MCF 10A (cell line): ENCODE data around the gene TBX19. TPM values are rescaled to one million over a fixed set of nuclear protein-coding genes. Genes with fewer than 3 reads are reported as not detected.
A peak's percentile ranks its signal among the peaks of the same experiment; 100 is the strongest.

Experiments
- BruUV-seq: library from RNA; stranded (reverse); fragments of 400-500 nt; replicated peaks from 2 replicates; lab custom pipeline; 2021; lab: Mats Ljungman, UMichigan
- CTCF ChIA-PET: fragments of 300-600 bp; sonication (Branson Sonifier 250); formaldehyde crosslinking; extraction: SDS; loops from one replicate; lab custom pipeline; 2021; ENCODE audit warnings: antibody characterized with exemption, inconsistent platforms; lab: Yijun Ruan, JAX
- POLR2A ChIA-PET: fragments of 300-600, 350-650 bp; sonication (Branson Sonifier 250); formaldehyde crosslinking; extraction: SDS; loops from one replicate; lab custom pipeline; 2020; ENCODE audit warnings: antibody characterized with exemption, inconsistent platforms; lab: Yijun Ruan, JAX
- DNase-seq: peaks from one replicate; pipeline ENCODE4 v3.0.0-alpha.2; 2018; ENCODE audit not compliant: unreplicated experiment
- H3K27ac Mint-ChIP-seq: one replicate; pipeline ENCODE4 v1.8.0; 2022; ENCODE audit warnings: mild to moderate bottlenecking, low read depth, mixed read lengths; ENCODE audit not compliant: unreplicated experiment
- H3K27me3 Mint-ChIP-seq: one replicate; pipeline ENCODE4 v1.8.0; 2022; ENCODE audit warnings: mixed read lengths; ENCODE audit not compliant: insufficient read depth, unreplicated experiment
- H3K36me3 Mint-ChIP-seq: one replicate; pipeline ENCODE4 v1.8.0; 2022; ENCODE audit warnings: mild to moderate bottlenecking, moderate library complexity, mixed read lengths; ENCODE audit not compliant: insufficient read depth, unreplicated experiment
- H3K4me1 Mint-ChIP-seq: one replicate; pipeline ENCODE4 v1.8.0; 2022; ENCODE audit warnings: mixed read lengths; ENCODE audit not compliant: insufficient read depth, unreplicated experiment
- H3K4me3 Mint-ChIP-seq: one replicate; pipeline ENCODE4 v1.8.0; 2022; ENCODE audit warnings: mild to moderate bottlenecking, moderate library complexity, mixed read lengths; ENCODE audit not compliant: unreplicated experiment
- H3K9me3 Mint-ChIP-seq: one replicate; pipeline ENCODE4 v1.8.0; 2022; ENCODE audit warnings: mixed read lengths; ENCODE audit not compliant: unreplicated experiment
- intact Hi-C: fragments of 100-400 bp; cut with micrococcal nuclease; formaldehyde crosslinking; loops from 2 replicates; pipeline ENCODE4 v1.14.1; 2022
- total RNA-seq: library from RNA; stranded (reverse); gene quantifications from 2 replicates; pipeline ENCODE4 v1.2.3, GENCODE V29; 2022
- TF ChIP-seq, protein P1 (sequence below): fragments of 200-600 bp; IDR thresholded peaks from one replicate; pipeline ENCODE4 v1.8.0; 2022; ENCODE audit warnings: antibody characterized with exemption, mild to moderate bottlenecking; ENCODE audit not compliant: unreplicated experiment

Gene TBX19
- total RNA-seq, 1 experiment from 2014 or later = 1.6 TPM

DNA sequence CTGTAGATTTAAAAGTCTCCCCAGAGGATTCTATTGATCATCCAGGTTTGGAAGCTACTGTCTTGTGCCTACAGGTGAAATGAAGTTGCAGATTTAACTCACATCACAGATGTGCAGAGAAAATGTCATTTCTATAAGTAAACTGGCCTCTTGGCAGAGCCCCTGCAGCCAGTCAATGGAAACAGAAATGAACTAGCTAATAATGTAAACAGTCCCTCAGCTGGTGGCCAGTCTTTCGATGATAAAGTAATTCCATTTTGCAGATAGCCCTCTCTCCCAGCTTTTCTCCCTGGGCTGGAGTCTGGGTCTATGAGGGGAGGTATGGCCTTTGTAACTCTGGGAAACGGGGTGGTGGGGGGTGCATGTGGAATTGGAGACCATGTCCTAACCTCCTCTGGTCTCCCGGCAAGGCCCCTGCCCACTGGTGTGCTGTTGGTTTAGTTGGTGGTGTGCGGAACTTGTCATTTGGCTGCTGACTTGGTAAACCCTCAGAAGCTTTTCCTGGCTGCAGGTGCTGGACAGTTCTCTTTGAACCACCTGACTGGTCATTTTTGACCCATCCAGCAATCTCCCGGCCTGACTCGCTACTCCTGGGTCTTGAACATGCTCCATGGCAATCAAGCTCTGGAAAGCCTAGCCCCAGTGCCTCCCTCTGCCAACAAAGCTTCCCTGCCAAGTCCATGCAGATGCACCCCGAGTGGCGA is 14.9 kb downstream of the TBX19 start:
- no peak overlapping the region for H3K27ac Mint-ChIP-seq
- POLR2A ChIA-PET = no interaction called here
- DNase-seq = no peak
- peaks cover 7% of the 10 kb centered on the region for H3K36me3 Mint-ChIP-seq
- intact Hi-C loops = no loop called here
- no TSS peak for BruUV-seq
- H3K27me3 Mint-ChIP-seq = no peaks in the 10 kb centered on the region
- TF ChIP-seq, protein P1, sequence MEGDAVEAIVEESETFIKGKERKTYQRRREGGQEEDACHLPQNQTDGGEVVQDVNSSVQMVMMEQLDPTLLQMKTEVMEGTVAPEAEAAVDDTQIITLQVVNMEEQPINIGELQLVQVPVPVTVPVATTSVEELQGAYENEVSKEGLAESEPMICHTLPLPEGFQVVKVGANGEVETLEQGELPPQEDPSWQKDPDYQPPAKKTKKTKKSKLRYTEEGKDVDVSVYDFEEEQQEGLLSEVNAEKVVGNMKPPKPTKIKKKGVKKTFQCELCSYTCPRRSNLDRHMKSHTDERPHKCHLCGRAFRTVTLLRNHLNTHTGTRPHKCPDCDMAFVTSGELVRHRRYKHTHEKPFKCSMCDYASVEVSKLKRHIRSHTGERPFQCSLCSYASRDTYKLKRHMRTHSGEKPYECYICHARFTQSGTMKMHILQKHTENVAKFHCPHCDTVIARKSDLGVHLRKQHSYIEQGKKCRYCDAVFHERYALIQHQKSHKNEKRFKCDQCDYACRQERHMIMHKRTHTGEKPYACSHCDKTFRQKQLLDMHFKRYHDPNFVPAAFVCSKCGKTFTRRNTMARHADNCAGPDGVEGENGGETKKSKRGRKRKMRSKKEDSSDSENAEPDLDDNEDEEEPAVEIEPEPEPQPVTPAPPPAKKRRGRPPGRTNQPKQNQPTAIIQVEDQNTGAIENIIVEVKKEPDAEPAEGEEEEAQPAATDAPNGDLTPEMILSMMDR = no peak
- H3K9me3 Mint-ChIP-seq = no peaks in the 10 kb centered on the region
- CTCF ChIA-PET = interaction anchor here (0.6 to 1.4 kb wide), 5 partner anchors 17 to 282 kb away, joined by 3 to 6 read pairs (median 3); no protein-coding TSS in a partner anchor
- H3K4me1 Mint-ChIP-seq = peaks cover 2% of the 10 kb centered on the region
- H3K4me3 Mint-ChIP-seq = no peak overlapping the region

DNA sequence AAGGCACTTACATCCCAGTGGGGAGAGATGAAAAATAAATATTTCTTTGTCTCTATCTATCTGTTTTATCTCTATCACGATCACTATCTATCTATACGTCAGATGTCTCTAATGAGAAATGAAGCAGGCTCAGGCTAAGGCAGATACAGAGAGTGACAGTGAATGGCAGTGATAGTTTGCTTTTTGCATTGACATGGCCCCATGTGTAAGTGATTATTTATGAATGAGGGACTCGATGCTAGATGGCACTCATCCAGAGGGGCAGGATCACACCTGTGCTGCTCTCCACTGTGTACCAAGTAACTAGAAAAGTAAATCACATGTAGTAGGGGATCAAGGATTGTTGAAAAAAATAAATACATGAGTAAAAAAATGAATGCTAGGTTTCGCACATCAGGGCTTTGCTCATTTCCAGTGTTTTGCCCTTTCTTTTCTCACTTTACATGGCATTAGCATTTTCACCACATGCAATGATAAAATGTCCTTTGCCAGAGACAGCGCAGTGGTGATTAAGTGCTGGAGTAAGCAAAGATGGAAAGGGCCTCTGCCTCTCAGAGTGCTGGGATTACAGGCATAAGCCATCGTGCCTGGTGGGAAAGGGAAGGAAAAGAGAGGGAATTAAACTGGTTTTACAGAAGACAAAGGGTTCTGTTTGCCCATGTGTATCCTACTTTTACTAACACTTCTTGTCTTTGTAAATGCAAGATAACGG is 16.5 kb downstream of the TBX19 start:
- Mint-ChIP-seq H3K27ac (no peak overlapping the region), H3K27me3 (no peaks in the 10 kb centered on the region), H3K4me3 (no peak overlapping the region), H3K36me3 (peaks cover 7% of the 10 kb centered on the region), H3K9me3 (no peaks in the 10 kb centered on the region), H3K4me1 (peaks cover 18% of the 10 kb centered on the region)
- no peak for DNase-seq
- CTCF ChIA-PET = no interaction called here
- TF ChIP-seq, protein P1 = no peak
- POLR2A ChIA-PET = no interaction called here
- intact Hi-C loops = no loop called here
- BruUV-seq = no TSS peak

- Mint-ChIP-seq H3K9me3 (no peaks in the 10 kb centered on the region), H3K4me1 (peaks cover 29% of the 10 kb centered on the region), H3K27me3 (no peaks in the 10 kb centered on the region), H3K27ac (peak overlapping the region; percentile 61), H3K4me3 (no peak overlapping the region), H3K36me3 (peaks cover 7% of the 10 kb centered on the region)
- intact Hi-C loops = no loop called here
- CTCF ChIA-PET = interaction anchor here (0.6 to 1.0 kb wide), 2 partner anchors 40 to 69 kb away, joined by 4 read pairs; no protein-coding TSS in a partner anchor
- TF ChIP-seq, protein P1 = no peak
- DNase-seq = no peak
- BruUV-seq = no TSS peak
- POLR2A ChIA-PET = interaction anchor here (0.6 kb wide), 1 partner anchor 1232 kb away, joined by 3 read pairs; no protein-coding TSS in a partner anchor
These were observed 17.8 kb downstream of the TBX19 start for GRCh38 chr1:168298446-168298845.

DNA sequence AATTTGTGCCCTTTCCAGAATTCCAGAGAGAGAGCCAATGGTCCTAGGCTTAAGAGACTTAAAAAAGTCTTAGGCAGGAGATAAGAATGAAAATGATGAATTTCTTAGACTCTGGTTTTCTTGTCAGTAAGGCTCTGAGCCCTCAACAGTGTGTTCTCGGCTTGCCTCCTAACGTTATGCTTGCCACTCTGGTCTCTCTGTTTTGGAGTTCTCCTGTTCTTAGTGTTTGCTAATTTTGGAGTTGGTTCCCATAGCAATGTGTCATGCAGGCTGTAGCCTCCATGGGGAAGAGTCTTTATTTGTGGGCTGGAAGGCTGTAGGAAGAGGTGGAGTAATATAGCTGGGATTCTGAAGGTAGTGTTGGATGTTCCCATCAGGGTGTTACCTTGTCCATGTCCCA is 19.9 kb downstream of the TBX19 start:
- H3K9me3 Mint-ChIP-seq = no peaks in the 10 kb centered on the region
- POLR2A ChIA-PET = interaction anchor here (0.8 to 3.6 kb wide), 9 partner anchors 9 to 188 kb away, joined by 3 to 22 read pairs (median 11); partner anchors contain the start of gene SFT2D2

More for the DNA sequence above, 19.9 kb downstream of the TBX19 start:
- Mint-ChIP-seq H3K4me1 (peaks cover 37% of the 10 kb centered on the region), H3K27me3 (no peaks in the 10 kb centered on the region), H3K4me3 (peak overlapping the region; percentile 27), H3K27ac (peak overlapping the region; percentile 78), H3K36me3 (peaks cover 7% of the 10 kb centered on the region)
- no peak for DNase-seq
- intact Hi-C loops = no loop called here
- CTCF ChIA-PET = interaction anchor here (1.5 to 3.0 kb wide), 4 partner anchors 17 to 67 kb away, joined by 3 to 17 read pairs (median 9); no protein-coding TSS in a partner anchor
- BruUV-seq = no TSS peak
- TF ChIP-seq, protein P1 = no peak
